HS-27A (cell line): ENCODE measurements around the gene LACTB.
A peak's percentile ranks its signal among the peaks of the same experiment; 100 is the strongest.

ENCODE experiments used
- DNase-seq: peaks from one replicate; pipeline ENCODE4 v3.0.0-alpha.2; 2012; ENCODE audit warnings: low read depth, missing footprints

LACTB gene

DNA sequence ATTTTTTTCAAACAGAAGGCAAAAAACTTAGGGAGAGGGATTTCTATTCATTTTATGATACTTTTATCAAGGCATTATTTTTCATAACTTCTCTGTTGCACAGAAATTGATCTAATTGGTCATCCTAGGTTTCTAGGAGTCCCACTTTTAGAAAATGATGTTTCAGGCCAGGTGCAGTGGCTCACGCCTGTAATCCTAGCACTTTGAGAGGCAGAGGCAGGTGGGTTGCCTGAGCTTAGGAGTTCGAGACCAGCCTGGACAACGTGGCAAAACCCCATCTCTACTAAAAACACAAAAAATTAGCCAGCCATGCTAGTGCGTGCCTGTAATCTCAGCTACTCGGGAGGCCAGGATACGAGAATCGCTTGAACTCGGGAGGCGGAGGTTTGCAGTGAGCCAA is 2.8 kb downstream of the LACTB start:
- no peak for DNase-seq

GRCh38 chr15:63126726-63127125 is 5.1 kb downstream of the LACTB start:
- no peak for DNase-seq

DNA sequence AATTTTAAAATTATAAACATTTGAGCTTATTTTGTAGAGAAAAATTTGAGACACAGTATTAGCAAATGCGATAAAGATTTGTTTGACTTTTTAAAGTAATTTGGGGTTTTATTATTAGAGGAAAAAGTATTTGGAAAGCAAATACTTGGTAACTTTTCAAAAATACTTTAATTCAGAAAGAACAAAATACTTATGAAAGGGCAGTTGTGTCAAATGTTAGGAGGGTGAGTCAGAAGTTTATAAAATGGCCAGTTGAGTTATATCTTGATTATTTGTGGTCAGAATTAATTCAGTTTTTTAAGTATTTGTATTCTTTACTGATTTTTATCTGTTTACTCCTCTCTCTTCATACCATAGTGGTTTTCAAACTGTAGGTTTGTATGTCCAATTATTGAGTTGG is 12.1 kb downstream of the LACTB start:
- DNase-seq = no peak

DNA sequence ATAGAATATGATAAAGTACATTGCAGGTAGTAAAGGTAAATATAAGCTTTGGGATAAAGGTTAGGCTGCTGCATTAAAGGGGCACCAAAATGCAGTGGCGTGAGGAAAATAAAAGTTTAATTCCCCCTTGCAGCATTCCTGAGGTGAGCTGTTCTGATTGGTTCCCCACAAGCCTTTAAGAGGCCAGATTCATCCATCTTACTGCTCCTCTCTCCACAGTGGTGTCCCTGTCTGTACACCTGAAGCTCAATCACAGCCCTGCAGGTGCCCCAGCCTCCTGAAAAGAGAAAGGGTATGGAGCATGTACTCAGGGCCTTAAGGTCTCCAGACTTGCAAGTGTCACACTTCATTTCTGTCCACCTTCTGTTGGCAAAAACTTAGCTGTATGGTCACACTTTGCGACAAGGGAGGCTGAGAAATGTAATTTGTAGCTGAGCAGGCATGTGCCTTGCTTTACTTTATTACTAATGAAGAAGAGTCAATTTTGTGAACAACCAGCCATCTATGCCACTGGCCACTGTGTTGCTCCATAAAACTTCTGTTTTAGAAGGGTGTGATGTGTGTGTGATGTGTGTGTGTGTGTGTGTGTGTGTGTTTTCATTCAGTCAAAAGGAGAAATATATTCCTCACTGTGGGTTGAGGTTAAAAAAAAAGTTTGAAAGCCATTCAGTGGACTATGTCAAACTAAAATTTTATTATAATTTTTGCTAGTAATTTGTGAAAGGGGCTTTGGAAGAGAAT is 12.8 kb downstream of the LACTB start:
- DNase-seq = no peak

GRCh38 chr15:63135281-63135680 is 13.6 kb downstream of the LACTB start:
- no peak for DNase-seq

DNA sequence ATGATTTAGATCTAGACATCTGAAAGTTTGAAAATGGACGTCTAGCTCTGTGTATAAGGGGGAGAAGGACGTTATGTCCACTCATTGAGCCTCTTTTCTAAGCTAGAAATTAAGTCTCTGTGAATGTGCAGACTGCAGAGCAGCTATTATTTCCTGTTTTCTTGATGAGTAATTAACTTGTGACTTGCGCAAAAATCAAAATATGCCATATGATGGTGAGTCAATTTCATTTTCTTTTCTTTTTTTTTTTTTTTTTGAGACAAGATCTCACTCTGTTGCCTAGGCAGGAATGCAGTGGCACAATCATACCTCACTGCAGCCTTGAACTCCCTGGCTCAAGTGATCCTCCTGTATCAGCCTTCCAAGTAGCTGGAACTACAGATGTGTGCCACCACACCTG is 14.1 kb downstream of the LACTB start:
- no peak for DNase-seq

DNA sequence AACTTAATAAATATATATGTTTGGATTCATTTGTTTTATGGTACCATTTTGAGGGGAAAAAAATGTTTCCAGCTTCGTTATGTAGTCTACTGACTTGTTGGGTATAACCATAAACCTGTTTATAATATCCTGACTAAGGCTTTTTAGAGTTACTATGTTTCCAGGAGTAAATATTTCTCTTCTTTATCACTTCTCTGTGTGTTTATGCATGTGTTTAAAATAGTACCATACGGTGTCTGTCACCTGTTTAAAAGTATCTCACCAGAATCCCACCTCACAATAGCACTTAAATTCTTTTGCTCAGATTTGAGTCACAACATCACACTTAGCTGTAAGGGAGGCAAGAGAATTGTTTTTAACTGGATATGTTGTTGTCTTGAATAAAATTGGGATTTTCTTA is 15.1 kb downstream of the LACTB start:
- DNase-seq = no peak

GRCh38 chr15:63140936-63141335 is 19.3 kb downstream of the LACTB start:
- DNase-seq = no peak

- no peak for DNase-seq
Measured at GRCh38 chr15:63145426-63145825, 23.8 kb downstream of the LACTB start.

GRCh38 chr15:63146684-63147083 is 25.0 kb downstream of the LACTB start:
- DNase-seq = no peak

GRCh38 chr15:63151665-63152064 is 30.0 kb downstream of the LACTB start:
- DNase-seq = no peak

- DNase-seq = no peak
Measured at GRCh38 chr15:63155486-63155885, 33.8 kb downstream of the LACTB start.

- DNase-seq = no peak
Measured at GRCh38 chr15:63156086-63156710, 34.5 kb downstream of the LACTB start.

DNA sequence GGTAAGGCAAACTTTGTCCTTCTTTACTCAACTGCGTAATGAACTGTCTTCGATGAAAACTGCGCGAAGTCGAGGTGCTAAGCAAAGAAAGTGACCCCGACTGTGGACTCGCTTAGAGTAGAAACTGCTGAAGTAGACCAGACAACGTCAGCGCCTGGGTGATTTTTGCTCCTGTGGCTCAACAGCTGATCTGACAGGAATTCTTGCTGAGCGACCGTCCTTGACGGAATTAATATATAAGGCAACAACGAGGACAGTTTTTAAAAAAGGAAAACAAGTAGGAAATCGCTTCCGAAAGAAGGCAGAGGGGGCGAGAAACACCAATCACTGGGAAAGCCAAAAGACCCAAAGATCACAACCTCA is 35.1 kb downstream of the LACTB start:
- no peak for DNase-seq

DNA sequence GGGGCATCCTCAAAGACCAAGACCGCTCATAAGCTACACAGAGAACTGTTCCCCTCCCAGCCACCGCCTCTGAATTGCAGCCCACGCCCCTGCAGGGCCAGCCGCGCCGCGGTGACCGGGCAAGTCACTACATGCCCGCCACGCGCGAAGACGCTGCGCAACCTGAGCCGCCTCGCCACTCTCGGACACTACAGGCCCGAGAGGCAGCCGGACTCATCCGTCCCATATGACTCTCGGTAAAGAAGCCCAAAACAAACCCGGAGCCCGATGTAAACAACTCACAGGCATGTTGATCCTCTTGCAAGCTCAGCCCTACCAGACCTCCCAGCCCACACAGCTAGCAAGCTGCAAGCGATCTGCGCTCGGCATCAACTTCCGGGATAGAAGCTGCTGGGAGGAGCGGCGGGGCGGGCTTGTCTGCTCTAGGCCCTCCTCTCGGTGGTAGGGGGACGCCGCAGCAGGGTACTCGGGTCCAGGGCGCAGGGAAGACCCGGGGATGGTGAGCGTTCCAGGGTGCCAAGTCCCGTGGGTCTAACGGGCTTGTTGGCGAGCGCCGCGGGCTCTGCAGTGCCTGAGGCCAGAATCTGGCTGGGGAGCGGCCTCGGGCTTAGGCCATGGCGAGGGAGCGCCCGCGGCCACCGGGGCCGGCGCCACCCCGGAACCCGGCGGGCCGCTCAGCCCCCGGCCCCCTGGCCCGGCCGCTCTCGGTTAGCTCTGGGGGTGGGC is 35.6 kb downstream of the LACTB start, which contains the start of gene RPS27L:
Gene RPS27L (minus strand): TSS at position 360 of the 726 bp plus-strand sequence. CDS start 72 bp downstream, at position 288.
- DNase-seq = peak; percentile 96

DNA sequence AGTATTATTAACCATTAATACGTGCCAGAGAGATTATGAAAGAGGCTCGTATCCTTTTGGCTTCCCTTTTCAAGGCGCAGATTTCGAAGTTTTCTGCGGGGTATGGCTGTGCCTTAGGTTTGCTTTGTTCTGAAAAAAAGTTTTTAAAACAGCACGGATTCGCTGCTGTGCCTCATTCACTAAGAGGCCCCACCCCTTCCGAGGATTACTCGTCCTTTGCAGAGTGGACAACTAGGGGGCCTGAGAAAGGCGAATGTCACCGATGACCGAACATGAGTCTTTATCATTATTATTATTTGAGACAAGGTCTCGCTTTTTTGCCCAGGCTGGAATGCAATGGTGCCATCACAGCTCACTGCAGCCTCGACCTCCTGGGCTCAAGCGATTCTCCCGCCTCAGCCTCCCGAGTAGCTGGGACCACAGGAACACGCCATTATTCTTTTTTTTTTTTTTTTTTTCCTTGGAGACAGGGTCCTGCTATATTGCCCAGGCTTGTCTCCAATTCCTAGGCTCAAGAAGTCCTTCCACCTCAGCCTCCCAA is 36.3 kb downstream of the LACTB start:
- DNase-seq = peak; percentile 73

DNA sequence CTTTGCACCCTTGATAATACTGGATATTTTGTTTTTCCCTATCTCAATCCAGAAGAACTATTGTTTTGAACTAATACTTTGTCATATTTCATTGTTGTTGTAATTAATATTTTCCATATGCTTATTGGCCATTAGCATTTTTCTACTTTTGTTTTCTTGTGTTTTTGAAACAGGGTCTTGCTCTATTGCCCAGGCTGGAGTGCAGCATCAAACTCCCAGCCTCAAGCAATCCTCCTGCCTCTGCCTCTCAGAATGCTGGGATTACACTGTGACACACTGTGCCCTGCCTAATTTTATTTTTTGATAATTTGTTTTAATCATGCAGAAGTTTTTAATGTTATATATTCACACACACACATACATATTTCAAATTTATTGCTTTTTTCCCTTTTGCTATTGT is 39.0 kb downstream of the LACTB start:
- DNase-seq = no peak

DNA sequence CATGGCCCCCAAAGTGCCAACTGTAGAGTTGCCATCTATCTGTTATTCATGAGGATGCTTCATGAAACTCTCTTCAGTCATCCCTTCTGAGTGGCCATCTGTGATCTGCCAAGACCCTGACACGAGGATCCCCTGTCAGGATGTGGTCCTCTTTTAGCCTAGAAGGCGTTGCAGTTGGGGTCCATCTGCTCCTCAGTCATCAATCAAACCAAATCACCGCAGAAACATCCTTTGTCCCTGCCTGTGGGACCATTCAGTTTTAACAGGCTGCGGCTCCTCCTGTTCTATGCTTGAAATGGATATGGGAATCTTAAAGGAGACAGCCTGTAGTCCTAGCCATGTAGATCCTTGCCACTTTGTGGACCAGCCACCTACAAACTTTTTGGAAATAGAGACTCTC is 41.6 kb downstream of the LACTB start:
- DNase-seq = no peak

DNA sequence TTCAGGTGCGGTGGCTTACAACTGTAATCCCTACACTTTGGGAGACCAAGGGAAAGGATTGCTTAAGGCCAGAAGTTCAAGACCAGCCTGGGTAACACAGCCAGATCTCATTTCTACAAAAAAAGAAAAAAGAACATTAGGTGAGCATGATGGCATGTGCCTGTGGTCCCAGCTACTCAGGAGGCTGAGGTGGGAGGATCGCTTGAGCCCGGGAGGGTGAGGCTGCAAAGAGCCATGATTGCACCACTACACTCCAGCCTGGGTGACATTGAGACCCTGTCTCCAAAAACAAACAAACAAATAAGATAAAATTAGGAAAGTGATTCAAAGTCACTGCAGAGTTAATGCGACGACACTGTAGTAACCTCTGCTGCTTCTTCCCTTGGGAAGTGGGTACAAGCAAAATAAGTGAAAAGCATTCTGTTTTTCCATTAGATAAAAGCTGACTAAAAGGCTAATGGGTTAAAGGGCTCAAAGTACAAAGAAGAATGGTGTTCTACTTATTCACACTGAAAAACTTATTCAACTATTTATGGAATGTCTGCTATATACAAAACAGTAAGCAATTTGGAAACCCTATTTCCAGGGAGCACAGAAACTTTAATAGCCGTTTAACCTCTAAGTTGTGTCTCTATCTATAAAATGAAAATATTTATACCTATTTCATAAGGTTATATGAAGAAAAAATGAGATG is 43.7 kb downstream of the LACTB start:
- DNase-seq = no peak

GRCh38 chr15:63166219-63166618 is 44.6 kb downstream of the LACTB start:
- no peak for DNase-seq

- DNase-seq = no peak
Measured at GRCh38 chr15:63169788-63170187, 48.1 kb downstream of the LACTB start.

DNA sequence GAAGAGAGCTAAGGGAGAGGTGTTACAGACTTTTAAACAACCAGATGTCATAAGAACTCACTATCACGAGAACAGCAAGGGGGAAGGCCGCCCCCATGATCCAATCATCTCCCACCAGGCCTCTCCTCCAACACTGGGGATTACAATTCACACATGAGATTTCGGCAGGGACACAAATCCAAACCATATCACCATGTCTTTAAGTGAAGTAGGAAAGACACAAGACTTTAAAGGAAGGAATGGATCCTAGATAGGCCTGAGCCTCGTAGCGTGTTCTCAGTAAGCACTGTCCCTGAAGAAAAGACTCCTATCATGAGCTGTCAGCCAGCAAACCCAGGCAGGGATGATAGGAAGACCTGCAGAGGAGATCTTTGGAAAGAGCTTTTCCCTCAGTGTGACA is 50.7 kb downstream of the LACTB start:
- no peak for DNase-seq
